Stimulated activated CD8-positive, alpha-beta memory T cell treated with anti-CD3 and anti-CD28 coated beads, Interleukin-4, amount 100 ng/mL, for 1 hour (primary cell): ENCODE measurements around the gene RNF19B.

Experiments used
- DNase-seq, 2 donors: peaks; one replicate each; pipeline ENCODE4 v3.0.0-alpha.2; 2020; ENCODE audit warnings: low read depth in 2 of 2, low spot score in 1 of 2

Gene RNF19B

GRCh38 chr1:32902535-32902920 lies 62.1 kb downstream of the RNF19B start:
- DNase-seq = no peak

GRCh38 chr1:32901823-32902534 lies 62.6 kb downstream of the RNF19B start:
- DNase-seq = no peak

- no peak for DNase-seq
These were observed 63.4 kb downstream of the RNF19B start, which contains the start of gene TMEM54 for GRCh38 chr1:32900956-32901822. Gene TMEM54, minus strand, starts transcription at chr1:32901389. Its CDS starts 151 bp downstream, at chr1:32901238.

- no peak for DNase-seq
These were observed 64.1 kb downstream of the RNF19B start for GRCh38 chr1:32900371-32900955.

- no peak for DNase-seq
These were observed 64.9 kb downstream of the RNF19B start for GRCh38 chr1:32899586-32900296.

- no peak for DNase-seq
These were observed 65.7 kb downstream of the RNF19B start for GRCh38 chr1:32898958-32899357.

GRCh38 chr1:32898056-32898455 lies 66.6 kb downstream of the RNF19B start:
- DNase-seq = no peak

- DNase-seq = no peak
These were observed 67.2 kb downstream of the RNF19B start for GRCh38 chr1:32897082-32898049.

- DNase-seq = no peak
These were observed 68.2 kb downstream of the RNF19B start for GRCh38 chr1:32896451-32896850.

- DNase-seq = no peak
These were observed 69.0 kb downstream of the RNF19B start for GRCh38 chr1:32895325-32896215.

GRCh38 chr1:32894681-32895080 lies 69.9 kb downstream of the RNF19B start:
- no peak for DNase-seq

GRCh38 chr1:32894019-32894600 lies 70.5 kb downstream of the RNF19B start:
- no peak for DNase-seq

GRCh38 chr1:32893198-32894018 lies 71.2 kb downstream of the RNF19B start:
- no peak for DNase-seq

GRCh38 chr1:32892368-32893197 lies 72.0 kb downstream of the RNF19B start:
- DNase-seq = no peak

- DNase-seq = no peak
These were observed 73.0 kb downstream of the RNF19B start for GRCh38 chr1:32891630-32892029.

- DNase-seq = no peak
These were observed 73.4 kb downstream of the RNF19B start for GRCh38 chr1:32891241-32891570.
